GM19351 (cell line): ENCODE measurements around the gene PHC1.
"Not testable (repeated sequence)": the region's sequence is repeated elsewhere in the genome, so short reads cannot be mapped to it uniquely, and the experiment has no call there.

Source experiments
- ATAC-seq: cut with Tn5 transposase; IDR thresholded peaks from one replicate; pipeline ENCODE4 v1.9.1; 2021; ENCODE audit warnings: mild to moderate bottlenecking, moderate library complexity; ENCODE audit not compliant: unreplicated experiment

Gene PHC1

DNA sequence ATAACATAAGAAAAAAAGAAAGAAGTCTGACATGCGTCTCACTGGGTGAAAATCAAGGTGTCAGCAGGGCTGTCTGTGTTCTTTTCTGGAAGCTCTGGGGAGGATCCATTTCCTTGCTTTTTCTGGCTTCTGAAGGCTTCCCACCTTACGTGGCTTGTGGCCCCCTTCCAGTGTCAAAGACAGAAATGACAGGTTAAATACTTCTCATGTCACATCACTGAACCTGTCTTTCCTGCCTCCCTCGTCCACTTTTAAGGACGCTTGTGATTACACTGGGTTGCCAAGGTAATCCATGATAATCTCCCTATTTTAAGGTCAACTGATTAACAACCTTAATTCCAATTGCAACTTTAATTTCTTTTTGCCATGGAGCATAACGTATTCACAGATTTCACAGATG is 4.6 kb upstream of the PHC1 start:
- no peak for ATAC-seq

DNA sequence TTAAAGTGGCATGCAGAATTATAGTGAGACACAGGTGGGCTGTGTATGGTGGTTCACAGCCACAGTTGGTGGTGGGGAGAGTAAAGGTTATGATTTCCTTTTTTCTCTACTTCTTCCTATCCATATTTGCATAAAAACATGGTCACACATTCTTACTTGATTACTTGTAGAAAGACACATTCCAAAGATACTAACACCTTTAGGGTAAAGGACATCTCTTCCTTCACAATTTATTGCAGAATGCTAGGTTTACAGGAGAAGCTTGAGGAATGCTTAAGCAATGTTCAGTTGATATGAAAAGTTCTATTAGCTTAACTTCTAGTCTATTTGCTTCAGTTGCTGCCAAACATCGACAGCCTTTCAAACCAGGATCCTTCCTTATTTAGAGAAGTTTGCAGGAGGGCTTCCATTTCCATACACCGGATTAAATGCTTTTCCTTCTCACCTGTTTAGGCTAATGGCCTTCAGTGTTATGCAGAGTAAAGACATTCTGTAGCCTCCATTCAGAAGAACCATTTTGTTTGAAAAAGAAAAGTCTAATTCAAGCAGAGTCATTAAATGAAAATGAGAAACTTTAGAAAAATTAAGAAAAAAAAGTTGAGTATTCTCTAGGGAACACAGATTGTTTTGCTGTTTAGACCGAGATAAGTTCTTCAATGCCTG is 2.6 kb upstream of the PHC1 start:
- ATAC-seq: no peak

DNA sequence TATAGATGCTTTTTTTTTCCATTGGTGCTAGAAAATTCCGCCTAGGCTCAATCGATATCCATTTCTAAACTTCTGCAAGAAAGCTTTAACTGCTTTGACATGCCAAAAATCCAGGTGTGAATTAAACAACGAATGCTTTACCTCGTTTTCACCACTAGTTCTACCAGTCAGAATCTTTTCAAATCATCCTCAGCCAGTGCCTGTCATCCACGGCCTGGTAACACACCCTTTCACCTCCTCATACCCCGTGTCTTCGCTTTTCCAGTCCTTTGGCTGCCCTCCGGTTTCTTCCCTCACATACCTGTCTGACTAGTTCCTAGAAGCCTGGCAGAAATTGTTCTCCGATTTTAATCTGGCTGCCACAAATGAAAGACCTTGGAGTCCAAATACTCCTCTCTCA is 1.4 kb upstream of the PHC1 start:
- no peak for ATAC-seq

DNA sequence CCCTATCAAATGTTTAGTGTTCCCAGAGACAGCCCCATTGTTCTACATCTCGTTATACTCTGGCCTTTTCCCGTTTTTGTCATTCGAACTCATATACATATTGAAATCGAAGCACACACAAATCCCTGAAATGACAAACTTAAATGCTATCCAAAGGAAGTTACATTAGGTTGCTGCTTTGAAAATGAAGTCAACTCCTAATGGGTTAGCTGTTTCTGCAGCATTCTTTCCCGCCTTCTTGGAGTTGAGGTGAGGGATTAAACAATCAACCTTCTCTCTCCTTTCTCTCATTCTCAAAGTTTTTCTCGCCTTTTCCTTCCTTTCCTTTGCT is 642 bp upstream of the PHC1 start:
- ATAC-seq: no peak

DNA sequence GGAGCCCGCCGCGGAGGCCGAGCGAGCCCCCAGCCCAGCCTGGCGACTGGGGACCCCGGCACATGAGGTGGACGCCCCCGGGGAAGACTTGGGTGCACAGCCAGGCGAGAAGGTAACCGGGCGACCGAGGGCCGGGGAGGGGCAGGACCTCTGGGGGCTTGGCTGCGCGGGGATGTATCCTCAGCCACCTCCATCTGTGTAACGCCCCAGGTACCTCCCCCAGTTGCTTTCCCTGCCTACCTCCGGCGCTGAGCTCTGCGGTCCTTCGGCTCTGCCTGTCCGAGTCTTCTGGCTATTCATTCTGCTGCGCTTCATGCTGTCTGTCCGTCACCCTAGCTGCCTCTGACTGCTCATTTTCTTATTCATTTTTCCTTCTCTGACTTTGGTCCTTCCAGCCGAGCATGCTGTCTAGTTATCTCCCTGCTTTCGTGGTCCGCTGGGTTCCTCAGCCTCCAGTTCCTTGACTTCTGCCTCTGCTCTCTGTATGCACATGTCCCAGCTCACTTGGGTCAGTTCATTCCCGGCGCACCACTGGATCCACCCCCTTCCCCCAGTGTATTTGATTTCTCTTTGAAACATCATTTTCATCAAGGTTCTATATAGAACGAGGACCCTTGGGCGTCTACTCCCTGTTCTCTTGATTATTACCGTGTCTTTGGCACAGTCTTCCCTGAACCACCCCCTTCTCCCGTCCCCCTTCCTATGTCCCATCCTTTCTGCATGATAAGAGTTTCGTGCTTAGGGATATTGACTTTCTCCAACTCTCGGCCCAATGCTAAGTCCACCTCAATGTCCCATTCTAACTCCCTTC is 612 bp downstream of the PHC1 start:
- peak; percentile 80 for ATAC-seq

DNA sequence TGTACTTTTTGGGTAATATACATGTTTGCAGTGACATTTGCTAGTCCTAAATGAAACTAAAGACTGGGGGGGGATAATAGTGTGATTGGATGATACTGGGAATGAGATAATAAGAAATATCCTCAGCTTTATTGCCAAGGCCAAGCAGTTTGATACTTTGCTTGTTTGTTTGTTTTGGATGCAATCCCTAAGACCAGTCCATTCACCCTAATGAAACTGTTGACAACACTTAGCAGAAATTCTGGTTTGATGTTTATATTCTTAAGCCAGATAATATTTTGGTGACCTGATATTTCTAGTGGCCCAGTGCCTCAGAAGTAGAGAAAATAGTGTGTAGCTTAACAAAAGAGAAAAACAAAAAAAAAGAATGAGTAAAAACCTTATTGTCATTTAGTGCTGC is 1.8 kb downstream of the PHC1 start:
- no peak for ATAC-seq

DNA sequence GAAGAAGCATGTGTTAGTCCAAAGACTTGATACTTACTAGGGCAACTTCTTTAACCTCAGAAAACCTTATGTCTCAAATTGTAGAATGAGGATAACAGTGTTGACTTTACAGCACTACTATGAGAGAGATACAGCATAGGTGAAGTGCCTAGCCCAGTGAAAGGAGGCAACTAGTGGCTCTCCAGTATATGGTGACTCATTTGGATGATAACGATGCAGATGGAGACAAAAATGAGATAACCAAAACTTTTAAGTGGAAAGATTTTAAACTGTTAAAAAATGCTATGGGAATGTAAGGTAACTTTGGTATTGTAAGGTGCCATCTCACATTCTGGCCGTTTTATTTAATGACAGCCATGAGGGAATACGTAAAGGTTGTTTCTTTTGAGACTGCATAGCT is 2.7 kb downstream of the PHC1 start:
- no peak for ATAC-seq

DNA sequence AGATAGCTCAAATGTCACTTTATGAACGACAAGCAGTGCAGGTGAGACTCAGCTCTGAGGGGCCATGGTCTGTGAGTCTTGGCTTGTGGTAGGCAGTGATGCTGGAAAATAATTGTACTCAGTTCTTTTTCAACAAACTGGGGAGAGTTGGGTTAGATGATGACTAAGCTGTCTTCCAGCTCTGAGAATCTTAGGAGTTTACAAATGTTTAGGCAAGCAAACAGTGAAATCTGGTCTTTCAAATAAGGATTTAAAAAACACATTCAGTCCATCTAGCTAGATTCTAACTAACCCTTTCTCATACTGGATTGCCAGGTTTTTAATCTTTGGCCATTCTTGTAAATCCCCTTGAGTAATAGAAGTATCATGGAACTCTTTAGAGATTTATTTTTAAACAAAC is 3.4 kb downstream of the PHC1 start:
- no peak for ATAC-seq

DNA sequence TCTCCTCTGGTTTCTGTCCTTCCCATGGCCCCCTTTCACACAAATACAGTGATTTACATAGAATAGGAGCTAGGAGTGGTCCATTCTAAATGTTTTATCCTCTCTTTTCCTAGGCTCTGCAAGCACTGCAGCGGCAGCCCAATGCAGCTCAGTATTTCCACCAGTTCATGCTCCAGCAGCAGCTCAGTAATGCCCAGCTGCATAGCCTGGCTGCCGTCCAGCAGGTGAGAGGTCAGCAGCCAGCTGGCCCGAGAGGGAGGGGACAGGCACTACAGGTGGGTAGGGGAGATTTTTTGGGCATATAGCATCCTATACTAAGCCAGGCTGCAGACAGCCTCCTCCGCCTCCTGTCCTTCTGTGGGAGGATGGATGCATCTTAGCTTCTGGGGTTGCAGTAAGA is 5.3 kb downstream of the PHC1 start:
- ATAC-seq: not testable (repeated sequence)

DNA sequence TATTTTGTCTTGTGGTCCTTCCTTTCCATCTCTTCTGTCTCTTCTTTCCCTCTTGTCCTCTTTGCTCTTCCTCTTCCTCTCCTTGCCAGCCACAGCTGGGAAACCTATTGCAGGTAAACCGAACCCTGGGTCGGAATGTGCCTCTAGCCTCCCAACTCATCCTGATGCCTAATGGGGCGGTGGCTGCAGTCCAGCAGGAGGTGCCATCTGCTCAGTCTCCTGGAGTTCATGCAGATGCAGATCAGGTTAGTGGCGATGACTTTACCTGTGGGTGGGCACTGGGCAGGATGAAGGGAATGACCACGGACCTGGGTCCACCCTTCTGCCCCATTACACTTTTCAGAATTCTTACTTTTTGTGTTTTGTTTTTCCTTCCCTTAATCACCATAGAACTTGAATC is 8.2 kb downstream of the PHC1 start:
- ATAC-seq: no peak

DNA sequence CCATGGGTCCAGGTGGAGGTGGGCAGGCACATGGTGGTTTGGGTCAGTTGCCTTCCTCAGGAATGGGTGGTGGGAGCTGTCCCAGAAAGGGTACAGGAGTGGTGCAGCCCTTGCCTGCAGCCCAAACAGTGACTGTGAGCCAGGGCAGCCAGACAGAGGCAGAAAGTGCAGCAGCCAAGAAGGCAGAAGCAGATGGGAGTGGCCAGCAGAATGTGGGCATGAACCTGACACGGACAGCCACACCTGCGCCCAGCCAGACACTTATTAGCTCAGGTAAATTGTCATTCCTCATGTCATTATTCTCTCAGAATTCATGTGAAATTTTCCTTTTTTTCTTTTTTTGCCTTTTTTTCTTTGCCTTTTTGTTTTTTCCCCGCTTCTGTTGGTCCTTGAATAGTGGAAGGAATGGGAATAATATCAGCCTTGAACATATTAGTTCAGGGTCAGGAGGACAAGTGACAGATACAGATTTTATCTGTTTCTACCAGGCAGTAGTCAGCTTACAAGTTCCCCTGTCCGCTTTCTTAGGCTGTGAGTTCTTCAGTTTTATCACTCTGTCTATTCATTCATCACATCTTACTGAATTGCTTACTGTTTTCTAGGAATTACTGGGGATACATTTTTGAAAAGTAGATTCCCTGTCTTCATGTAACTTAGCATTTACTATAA is 16.5 kb downstream of the PHC1 start:
- not testable (repeated sequence) for ATAC-seq

DNA sequence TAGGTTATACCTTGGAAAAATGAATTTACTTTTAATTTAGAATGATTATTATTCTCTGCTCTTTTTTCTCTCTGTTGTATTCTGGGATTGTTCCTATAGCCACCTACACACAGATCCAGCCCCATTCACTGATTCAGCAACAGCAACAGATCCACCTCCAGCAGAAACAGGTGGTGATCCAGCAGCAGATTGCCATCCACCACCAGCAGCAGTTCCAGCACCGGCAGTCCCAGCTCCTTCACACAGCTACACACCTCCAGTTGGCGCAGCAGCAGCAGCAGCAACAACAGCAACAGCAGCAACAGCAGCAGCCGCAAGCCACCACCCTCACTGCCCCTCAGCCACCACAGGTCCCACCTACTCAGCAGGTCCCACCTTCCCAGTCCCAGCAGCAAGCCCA is 18.2 kb downstream of the PHC1 start:
- ATAC-seq: not testable (repeated sequence)

DNA sequence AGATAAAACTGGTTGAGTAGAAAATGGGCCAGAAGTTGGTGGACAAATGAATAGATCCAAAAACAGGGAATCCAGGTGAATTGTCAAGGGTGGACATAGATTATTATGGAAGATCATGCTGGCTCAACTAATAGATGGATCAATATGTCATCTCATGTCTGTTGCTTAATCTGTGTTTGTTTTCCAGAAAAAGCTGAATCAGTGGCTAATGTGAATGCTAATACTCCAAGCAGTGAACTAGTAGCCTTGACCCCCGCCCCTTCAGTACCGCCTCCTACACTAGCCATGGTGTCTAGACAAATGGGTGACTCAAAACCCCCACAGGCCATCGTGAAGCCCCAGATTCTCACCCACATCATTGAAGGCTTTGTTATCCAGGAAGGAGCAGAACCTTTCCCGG is 19.8 kb downstream of the PHC1 start:
- ATAC-seq: not testable (repeated sequence)

DNA sequence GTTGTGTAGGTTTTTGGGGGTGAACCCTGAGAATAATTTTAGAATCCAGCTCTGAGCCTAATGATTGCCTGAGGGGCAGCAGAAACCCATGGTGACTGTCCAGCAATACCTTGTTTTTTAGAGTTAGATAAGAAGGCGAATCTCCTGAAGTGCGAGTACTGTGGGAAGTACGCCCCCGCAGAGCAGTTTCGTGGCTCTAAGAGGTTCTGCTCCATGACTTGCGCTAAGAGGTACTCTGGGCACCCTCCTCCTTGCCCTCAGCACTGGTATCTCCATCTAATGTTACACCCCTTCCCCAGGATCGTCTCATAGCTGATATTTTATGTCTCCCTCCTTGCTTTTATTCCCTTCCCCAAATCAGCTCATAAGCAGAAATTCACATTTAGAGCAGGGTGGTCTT is 22.4 kb downstream of the PHC1 start:
- ATAC-seq: no peak

DNA sequence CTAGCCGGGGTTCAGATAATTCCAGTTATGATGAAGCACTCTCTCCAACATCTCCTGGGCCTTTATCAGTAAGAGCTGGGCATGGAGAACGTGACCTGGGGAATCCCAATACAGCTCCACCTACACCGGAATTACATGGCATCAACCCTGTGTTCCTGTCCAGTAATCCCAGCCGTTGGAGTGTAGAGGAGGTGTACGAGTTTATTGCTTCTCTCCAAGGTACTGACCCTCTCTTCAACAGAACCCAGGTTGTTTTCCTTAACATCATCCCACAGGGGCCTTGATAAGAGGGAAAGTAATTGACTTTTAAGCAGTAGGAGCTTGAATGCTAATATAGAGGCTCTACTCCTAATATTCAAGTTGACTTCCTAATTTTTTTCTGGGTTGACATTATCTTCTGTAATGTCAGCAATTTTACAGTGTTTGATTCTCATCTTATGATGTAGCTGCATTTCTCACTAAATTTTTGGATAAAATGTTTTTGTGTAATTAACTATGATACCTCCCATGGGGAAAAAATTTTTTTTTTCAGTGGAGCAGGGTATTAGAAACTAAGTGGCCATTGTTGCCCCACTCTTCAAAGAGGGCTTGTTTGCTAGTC is 23.6 kb downstream of the PHC1 start:
- not testable (repeated sequence) for ATAC-seq

DNA sequence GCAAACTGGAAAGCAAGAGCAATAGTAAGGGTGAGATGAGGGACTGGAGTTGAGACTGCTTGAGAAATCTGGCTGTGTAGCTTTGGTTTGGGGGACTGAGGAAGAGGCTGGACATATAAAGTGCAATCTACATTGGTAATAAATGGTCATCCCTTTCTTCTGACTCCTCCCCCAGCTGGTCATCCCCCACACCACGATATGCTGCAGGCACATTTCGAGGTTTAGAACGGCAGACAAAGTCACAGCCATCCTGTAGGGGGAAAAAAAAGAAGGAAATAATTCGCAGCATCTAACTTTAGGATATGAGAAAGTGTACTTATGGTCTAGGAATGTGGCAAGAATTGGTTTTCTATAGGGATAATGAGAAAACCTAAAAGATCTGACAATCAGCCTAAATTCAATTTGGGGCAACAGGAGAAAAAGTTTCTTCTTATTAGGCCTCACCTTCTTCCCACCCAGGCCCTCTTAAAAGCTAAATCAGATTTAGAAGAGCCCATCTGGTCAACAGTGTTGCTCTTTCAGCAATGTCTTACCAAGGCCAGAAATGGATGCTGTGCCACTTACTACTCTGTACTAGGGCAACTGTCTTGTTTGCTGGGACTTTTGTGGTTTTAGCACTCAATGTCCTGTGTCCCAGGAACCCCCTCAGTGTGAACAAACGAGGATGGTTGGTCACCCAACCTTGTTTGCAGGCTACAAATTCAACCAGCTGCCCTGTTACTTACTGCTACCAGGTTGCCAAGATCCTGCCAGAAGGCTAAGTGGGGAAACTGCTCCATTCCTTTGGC is 27.6 kb downstream of the PHC1 start:
- no peak for ATAC-seq

DNA sequence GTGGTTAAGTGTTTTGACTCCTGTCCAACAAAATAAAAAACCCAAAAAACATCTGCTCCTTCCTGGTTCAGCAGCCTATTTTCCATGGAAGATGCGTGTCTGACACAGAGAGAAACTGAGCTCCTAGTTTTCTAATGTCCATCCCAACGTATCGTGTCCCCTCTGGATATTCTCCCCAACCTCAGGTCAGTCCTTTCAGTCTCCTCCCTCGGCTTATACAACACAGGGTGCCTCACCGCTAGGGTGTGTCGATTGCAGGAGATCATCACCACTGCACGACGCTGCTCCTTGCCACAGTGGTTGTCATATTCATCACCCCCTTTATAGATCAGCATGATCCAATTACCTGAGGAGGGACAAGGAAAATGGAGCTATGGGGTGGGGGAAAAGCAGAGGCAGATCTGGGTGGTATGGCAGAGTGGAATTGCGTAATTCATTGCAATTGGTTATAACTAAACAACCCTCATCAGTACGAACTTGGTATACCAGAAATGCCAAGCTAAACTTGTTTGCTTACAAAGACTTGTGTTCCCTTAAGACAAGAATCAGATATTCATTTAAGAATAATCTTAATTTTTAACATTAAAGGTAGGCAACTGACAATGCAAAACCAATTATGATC is 29.4 kb downstream of the PHC1 start:
- no peak for ATAC-seq

DNA sequence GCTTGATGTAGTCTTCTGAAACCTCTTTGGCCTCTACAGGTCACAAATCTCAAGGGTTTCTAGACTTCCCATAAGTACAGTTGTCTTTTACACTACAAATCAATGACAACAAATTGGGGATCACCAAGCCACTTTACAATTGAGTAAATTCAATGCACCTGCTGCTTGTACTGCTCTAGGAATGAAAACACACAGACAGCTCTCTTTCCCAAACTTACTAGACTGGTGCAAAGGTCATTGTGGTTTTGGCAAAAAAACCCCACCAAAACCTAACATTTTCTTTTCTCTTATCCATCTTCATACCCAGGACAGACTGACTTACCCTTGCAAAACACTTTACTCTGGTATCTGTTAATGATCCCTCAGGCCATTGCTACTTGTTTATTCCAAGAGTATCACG is 32.4 kb downstream of the PHC1 start:
- ATAC-seq: no peak

DNA sequence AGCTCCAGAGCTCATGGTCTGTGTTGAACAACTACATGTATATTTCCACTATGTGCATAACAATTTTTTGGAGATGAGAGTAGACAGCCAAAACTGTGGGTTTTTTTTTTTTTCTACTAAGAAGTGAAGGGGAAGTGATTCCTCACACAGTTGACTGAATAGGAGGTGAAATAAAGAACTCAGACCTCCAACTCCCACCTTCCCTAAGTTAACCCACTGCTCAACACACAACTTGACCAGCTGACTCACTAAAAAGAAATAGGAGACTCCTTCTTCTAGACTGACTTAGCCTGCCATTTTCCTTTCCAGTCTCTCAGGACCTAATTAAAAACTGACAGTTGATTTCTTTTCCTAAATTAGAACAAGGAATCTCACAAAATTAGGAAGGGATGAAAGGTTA is 33.4 kb downstream of the PHC1 start:
- no peak for ATAC-seq

DNA sequence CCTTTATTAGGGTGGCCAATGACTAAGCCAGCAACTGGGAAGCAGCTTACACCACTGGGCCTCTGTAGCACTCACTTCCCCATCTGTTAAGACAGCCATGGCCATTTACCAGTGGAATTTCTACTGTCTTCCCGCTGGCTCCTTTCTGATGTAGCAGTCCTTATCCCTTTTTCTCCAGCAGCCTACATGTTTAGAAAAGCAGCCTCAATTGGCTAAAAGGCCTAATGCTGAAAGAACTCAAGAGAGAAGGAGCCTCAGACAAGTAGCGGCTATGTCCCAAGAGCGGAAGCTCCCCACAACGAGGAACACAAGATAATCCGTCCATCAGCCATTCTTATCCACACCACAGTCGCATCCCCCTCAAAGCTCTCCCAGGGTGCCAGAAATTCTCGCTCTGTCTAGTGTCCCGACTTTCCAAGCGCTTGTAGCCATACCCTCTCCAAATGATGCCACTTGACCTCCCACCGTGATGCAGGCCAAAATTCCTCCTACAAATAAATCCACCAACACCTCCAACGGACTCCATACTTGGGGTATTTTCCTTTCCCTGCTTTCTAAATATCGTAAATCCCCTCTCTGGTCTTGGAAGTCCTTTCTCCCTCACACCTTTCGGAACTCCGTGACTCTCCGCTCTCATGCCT is 34.5 kb downstream of the PHC1 start:
- no peak for ATAC-seq
